ENCODE measurements around the gene MARCHF11.

GRCh38 chr5:16119790-16120189, 59.8 kb downstream of the MARCHF11 start:
- TF ChIP-seq CTCF (IDR thresholded peaks at IDR 0.05) (no peak), POLR2A (IDR thresholded peaks at IDR 0.05) (no peak), EP300 (IDR thresholded peaks at IDR 0.05) (no peak)

Data from ovary (tissue), 3 donors.